Activated CD4-positive, alpha-beta T cell treated with anti-CD3 and anti-CD28 coated beads, Interleukin-2, amount 50 U/mL, for 48 hours (primary cell): ENCODE measurements around the gene CYS1.
"Not testable (repeated sequence)": the region's sequence is repeated elsewhere in the genome, so short reads cannot be mapped to it uniquely, and the experiment has no call there.

Experiments used
- DNase-seq, 2 experiments: peaks; one replicate each; pipeline ENCODE4 v3.0.0-alpha.2; 2020

The CYS1 gene, protein sequence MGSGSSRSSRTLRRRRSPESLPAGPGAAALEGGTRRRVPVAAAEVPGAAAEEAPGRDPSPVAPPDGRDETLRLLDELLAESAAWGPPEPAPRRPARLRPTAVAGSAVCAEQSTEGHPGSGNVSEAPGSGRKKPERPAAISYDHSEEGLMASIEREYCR

DNA sequence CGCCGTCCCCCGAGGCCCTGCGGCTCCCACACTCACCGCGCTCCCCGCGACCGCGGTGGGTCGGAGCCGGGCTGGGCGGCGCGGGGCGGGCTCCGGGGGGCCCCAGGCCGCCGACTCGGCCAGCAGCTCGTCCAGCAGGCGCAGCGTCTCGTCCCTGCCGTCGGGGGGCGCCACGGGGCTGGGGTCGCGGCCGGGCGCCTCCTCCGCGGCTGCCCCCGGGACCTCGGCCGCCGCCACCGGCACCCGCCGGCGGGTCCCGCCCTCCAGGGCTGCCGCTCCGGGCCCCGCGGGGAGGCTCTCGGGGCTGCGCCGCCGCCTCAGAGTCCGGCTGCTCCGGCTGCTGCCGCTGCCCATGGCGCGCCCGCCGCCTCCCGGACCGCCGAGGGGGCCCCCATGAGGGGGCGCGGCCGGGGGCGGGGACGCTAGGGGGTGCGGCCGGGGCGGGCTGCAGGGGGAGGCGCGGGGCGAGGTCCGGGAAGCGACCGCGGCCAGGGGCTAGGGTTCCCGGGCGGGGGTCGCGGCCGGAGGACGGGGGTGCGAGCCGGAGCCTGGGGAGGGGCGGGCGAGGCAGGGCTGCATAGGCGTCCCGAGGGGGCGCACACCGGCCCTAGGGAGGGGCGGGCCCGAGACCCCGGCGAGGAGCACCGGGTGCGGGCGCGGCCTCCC lies at the start of gene CYS1:
TSS of gene CYS1 (minus strand) at position 542 of the 666 bp plus-strand sequence. CDS start at position 354, 188 bp downstream.
- DNase-seq = peak; percentile 16 to 20

DNA sequence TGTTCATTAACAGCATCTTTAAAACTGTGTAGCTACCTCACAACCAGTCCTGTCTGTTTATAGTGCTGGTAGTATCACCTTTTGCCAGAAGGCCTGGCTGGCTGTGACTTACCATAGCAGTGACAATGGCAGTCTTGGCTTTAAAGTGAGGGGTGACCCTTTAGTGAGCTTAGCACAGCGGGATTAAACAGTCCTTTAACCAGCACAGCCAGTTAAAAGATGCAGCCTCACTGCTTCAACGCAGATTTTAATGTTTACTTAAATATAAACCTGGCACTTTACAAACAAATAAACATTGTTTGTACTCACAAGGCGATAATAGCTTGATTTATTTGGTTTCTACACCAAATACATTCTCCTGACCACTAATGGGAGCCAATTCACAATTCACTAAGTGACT lies 49.3 kb upstream of the CYS1 start:
- no peak for DNase-seq

DNA sequence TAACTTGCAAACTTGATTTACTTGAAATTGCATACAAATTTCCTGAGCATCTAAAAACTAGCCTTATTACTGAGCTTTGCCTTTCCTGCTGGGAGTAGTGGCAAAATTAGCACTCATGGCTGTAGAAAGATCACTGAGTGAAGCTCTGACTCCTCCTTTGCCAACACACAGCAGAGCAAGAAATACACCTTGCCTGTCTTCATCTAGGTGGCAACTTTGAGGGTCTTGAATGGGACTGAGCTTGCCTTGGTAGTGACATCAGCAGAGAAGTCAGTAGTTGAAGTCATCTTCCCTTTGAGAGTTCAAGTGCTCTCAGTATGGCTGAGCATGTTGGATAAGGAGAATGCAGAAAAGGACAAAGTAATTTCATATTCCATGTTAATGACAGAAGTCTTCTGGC lies 48.2 kb upstream of the CYS1 start:
- no peak for DNase-seq

DNA sequence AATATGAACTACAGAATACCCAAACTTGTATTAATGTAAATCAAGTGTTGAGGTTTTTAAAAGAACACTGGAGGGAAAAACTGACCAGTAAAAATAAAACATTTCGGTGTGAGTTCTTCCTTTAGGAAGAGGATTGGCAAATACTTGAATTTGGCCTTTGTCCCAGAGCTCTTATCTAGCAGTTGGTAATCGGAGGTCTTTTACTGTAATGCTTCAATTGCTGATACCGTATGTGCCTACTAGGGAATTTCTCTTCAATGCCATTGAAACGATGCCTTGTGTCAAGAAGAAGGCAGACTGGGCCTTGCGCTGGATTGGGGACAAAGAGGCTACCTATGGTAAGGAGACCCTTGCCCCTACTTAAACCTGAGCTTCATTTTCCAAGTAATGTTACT lies 46.4 kb upstream of the CYS1 start:
- DNase-seq = no peak

DNA sequence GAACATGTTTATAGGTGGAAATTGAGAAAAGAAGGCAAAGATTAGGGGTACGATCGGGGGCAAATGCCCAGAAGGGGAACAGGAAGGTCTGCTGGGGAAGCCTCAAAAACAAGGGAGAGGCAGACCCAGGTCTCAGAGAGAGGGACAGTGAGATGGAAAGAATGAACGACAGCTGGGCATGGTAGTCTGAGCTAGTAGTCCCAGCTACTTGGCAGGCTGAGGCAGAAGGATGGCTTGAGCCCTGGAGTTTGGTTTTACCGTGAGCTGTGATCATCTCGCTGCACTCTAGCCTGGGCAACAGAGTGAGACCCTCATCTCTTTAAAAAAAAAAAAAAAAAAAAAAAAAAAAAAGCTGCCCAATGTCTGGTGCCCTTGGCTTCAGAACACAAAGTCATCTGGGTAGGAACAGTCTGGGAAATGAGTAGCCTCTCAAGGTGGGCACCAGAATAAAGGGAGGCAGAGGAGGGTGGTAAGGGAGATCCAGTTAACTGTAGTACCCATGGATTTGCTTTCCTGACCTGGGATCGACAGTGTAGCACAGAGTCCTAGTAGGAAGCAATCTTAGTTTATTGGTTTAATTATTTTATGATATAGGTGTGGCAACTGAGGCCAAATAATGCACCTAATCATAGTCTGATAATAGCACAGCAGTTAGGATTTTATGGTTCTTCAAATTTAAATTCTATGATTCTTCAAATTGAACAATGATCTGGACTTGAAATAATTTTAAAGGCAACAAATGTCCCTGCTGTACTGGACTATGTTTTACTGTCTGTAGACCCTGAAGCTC lies 45.8 kb upstream of the CYS1 start:
- DNase-seq = no peak

DNA sequence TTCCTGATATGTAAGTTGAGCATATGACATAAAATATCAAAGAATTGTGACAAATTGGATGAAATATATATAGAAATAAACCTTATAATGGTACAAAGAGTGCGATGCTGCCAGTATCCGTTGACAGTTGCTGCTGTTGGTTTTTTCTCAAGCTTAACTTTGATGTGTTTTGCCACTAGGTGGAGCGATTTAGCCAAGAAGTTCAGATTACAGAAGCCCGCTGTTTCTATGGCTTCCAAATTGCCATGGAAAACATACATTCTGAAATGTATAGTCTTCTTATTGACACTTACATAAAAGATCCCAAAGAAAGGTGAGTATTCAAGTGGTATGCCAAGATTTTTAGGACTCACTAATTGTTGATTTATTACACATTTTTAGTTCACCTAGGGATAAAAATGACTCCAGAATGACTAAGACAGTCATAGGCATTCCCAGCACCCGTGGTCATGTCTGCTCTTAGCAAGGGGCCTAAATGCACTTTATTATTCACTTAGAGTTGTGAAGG lies 44.4 kb upstream of the CYS1 start:
- DNase-seq = no peak

DNA sequence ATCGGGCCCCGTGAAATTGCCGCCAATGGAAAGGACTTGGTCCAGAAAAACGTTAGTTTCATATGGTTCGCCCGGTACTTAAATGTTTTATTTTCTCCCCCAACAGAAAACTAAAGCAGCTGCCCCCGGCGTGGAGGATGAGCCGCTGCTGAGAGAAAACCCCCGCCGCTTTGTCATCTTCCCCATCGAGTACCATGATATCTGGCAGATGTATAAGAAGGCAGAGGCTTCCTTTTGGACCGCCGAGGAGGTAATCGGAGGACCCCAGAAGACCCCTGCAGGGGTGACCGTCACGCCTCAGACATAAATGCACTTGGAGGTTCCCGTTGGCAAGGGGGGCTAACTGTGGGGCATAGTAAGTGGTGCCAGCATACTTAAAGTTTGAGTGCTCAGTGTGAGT lies 43.1 kb upstream of the CYS1 start:
- DNase-seq = no peak

DNA sequence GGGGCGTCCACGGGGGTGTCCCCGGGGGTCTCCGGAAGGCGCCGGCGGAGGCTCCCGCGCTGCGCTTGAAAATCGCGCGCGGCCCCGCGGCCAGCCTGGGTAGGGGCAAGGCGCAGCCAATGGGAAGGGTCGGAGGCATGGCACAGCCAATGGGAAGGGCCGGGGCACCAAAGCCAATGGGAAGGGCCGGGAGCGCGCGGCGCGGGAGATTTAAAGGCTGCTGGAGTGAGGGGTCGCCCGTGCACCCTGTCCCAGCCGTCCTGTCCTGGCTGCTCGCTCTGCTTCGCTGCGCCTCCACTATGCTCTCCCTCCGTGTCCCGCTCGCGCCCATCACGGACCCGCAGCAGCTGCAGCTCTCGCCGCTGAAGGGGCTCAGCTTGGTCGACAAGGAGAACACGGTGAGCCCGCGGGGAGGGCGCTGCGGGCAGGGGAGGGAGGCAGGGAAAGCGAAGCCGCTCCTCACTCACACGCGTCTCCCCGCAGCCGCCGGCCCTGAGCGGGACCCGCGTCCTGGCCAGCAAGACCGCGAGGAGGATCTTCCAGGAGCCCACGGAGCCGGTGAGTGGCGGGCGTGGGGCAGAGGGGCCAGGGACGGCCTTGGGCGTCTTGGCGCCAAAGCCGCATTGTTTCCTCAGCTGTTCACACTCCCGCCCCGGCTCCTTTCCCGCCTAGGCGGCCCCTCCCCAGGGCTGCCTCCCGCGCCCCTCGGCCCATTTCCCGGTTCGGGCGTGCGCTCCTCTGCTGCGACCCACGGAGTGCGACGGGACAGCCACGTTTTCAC lies 42.5 kb upstream of the CYS1 start, which contains the start of gene RRM2:
TSS of gene RRM2 (plus strand) at position 240 of the 781 bp plus-strand sequence. CDS start at position 300, 60 bp downstream.
- peak; percentile 95 to 97 for DNase-seq

DNA sequence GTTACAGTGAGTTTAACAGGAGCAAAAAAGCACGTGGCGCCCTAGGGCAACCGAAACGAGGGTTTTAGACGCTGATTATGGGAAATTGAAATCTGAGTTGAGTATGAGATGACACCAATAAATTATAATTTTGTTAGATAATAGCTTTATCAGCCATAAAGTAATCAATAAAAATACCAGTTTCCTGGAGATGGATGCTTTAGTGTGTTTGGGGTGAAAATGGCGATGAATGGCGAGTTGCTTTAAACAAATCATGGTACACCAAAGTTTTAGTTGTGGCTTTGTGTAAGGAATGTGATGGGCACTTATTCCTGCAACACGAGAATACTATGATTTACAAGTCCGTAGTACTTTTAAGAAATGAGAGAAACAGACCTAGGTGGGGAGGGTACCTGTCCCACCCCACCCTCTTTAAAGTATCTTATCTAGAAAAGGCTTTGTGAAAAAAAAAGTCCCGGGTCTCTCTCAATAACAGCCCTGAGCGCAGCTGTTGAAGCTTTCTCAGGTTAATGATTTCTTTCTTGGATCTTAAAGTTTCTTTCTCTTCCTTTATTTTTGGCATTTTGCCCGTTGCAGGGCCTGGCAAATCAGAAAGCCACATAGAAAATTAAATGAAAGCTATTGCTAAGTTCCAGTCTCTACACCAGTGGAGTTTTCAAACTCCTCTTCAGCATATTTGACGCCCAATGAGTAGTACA lies 40.8 kb upstream of the CYS1 start:
- no peak for DNase-seq

DNA sequence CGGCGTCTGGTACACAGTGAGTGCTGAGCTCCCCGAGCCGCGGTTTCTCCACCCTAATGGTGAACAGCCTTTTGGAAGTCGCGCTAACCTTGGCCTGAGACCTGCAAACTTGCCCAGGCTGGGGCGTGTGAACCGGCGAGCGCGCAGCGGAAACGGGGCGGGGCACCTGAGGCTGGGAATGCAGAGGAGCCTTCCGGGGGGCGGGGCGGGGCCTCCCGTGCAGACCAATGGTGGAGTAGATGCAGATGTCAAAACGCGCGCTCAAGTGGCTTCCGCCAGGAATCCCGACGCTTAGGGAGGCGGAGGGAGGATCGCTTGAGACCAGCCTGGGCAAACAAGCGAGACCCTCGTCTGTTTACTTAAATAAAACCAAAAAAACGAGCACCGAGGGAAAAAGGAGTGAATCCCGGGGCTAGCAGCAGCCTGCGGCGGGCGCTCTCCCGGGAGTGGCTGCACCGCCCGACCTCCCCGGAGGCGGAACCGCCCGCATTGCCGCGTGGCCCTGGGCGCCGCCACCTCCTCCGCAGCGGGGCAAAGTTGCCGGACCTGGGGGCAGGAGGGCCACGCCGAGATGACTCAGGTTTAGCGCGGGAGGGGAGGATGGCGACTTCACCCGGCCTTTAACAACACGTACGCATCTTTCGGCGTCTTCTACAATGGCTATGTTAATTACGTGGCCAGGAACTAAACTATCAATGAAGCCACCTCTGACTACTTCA lies 40.1 kb upstream of the CYS1 start:
- peak; percentile 98 for DNase-seq

DNA sequence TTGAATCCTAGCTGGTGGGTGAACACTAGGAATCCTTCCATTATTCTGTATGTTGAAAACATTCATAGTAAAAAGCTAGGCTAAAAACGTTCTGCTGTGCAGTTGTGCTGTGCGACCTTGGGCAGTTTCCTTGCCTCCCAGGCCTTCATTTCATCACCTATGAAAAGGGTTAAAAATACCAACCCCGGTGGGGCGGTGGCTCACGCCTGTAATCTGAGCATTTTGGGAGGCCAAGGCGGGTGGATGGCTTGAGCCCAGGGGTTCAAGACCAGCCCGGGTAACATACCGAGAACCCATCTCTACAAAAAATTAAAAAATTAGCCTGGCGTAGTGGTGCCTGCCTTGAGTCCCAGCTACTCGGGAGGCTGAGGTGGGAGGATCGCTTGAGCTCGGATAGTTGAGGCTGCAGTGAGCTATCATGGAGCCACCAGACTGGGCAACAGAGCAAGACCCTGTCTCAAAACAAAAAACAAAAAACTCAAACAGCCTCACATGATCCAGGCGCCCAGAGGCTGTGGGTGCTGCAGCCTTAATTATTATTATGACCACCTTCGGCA lies 39.5 kb upstream of the CYS1 start:
- no peak for DNase-seq

DNA sequence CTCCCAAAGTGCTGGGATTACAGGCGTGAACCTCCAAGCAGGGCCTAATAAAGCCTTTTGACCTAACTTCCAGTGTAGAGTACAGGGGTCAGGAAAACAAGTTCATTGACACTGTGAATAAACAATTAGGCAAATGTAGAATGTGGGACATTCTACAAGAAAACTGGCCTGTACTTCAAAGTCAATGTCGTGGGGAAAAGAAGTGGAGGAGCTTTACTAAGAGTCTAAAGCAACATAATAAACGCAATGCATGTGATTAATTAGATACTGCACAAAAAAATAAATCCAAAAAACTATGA lies 38.8 kb upstream of the CYS1 start:
- DNase-seq = no peak

DNA sequence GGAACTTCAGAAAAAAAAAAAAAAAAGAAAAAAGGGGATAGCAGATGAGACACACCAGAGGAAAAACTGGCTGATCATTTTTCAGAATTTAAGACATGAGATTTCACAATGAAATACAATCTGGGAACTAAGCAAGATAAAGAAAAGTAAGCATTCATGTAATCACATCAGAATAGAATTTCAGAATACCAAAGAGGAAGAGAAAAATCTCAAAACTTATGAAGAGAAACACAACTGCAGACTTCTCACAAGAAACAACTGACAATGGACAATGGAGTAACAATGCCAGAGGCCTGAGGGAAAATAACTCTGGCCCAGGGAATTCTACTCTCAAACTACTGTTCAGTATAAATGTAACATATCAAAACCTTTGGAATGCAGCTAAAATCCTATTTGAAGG lies 29.1 kb upstream of the CYS1 start:
- DNase-seq = no peak

DNA sequence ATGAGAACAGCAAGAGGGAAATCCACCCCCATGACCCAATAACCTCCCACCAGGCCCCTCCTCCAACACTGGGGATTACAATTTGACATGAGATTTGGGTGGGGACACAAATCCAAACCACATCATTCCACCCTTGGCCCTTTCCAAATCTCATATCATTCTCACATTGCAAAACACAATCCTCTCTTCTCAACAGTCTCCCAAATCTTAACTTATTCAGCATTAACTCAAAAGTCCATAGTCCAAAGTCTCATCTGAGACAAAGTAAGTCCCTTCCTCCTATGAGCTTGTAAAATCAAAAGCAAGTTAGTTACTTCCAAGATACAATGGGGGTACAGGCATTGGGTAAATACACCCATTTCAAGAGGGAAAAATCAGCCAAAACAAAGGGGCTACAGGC lies 24.7 kb upstream of the CYS1 start:
- not testable (repeated sequence) for DNase-seq

DNA sequence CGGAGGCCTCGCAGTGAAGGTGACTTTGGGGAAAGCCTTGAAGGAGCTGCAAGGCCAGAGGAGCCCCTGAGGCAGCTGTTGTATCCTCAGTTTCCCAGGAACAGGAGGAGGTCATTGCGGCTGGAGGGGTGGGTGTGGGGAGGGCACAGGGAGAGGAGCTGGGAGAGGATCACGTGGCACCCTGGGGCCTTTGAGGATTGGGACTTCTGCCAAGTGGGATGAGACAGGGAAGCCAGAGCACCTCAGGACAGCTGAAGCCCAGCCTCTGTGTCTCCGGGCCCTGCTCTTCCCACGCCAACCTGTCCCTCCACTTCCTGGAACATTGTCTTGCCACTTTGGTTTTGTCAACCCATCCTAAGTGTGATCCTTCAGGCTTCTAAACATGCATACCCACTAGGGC lies 23.0 kb upstream of the CYS1 start:
- DNase-seq = no peak

DNA sequence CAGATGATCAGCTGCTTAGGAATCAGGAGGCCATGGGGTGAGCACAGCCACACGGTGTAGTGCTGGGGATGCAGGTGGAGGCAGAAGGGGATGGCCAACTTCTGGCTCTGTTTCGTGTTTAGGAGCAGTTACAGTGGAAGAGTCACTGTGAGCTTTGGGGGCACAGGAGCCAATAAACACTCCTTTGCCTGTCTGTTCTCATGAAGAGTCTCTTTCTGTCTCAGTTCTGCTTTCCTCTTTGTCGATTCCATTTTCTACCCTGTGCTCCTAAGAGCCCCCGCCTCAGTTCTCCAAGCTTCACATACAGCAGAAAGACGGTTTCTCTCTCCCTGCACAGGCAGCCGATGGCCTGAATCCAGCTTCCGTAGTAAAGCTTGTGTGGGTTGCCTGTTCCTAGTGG lies 21.3 kb upstream of the CYS1 start:
- no peak for DNase-seq

DNA sequence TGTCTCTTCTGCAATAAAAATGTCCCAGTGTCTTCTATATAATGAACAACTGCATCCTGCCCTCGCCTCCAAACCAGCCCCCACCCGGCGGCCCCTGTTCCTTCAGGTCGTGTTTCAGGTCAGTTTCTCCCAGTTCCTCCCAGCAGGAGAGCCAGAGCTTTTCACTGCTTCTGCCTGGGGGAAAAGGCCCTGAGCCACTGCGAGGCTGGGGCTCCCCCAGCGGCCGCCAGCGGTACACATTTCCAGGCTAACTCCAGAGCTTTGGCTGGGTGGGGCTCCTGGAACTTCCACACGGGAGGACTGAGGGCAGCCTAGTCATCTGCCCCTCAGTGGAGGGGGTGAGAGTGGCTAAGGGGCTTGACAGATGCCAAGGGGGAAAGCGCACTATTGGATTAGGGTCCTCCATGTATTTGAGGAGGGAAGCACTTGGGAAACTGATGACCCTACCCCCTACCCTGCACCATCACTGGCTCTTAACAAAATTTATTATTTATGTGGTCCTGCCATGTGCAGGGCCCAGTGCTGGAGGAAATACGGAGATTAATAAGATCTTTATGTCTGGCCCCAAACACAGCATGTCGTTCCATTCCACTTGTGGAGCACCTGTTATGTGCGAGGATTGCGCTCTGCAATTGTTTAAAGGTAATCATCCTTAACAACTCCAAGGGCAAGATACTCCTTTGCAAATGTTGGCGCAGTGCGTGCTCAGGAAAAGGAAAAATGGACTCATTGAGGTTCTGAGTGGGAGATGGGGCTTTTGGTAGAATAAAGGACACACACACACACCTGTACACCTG lies 17.3 kb upstream of the CYS1 start:
- peak; percentile 48 to 56 for DNase-seq

DNA sequence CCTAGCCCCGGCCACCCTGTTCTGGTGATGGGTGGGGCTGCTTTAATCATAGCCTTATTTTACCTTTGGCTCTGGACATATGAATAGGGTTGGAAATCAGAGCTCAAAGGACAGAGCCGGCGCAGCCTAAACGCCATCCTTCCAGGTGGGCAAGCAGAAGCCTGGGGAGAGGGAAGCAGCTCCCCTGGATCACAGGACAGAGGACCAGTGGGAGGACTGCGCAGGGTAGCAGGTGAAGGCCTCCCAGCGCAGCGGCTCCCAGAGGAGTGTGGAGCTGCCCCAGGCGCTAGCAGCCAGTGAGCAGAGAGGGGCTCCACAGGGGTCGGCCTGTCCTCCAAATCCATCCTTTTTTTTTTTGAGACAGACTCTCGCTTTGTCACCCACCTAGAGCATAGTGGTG lies 16.4 kb upstream of the CYS1 start:
- DNase-seq = no peak

DNA sequence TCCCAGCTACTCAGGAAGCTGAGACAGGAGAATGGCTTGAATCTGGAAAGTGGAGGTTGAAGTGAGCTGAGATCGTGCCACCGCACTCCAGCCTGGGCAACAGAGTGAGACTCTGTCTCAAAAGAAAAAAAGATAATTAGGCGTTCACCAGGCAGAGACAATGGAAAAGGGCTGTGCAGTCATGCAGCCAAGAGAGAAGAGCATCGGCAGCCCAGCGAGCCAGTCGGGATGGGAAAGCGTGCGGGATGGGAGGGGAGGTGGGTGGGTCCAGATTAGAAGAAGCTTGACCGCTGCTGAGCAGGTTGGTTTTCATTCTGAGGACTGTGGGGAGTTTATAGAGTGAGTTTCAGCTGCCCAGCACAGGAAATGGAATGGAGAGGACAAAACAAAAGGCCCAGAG lies 15.0 kb upstream of the CYS1 start:
- no peak for DNase-seq

DNA sequence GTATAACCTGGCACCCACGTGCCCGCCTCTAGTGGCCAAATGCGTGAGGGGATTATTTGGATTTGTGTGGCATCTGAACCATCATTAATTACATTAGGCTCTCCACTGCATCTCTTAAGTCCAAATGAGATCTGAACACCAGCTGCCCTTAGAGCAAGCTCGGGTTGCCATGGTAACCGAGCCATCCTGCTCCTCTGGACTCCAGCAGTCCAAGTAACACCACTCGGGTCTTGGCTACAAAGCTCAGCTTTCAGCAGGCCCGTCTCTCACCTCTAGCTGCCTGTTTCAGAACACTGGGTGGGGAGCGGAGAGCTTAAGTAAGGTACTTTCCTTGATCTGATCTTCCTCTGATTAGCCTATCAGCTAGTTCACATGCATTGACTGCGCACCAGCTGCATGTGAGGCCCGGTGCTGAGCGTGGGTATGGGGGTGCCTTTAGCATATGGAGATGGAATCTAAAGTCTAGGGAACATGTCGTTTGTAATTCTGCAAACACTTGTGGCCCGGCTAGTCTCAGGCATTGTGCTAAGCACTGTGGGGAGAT lies 14.1 kb upstream of the CYS1 start:
- no peak for DNase-seq

DNA sequence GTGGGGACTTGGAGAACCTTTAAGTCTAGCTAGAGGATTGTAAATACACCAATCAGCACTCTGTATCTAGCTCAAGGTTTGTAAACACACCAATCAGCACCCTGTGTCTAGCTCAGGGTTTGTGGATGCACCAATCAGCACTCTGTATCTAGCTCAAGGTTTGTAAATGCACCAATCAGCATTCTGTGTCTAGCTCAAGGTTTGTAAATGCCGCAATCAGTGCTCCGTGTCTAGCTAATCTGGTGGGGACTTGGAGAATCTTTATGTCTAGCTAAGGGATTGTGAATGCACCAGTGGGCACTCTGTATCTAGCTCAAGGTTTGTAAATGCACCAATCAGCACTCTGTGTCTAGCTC lies 11.7 kb upstream of the CYS1 start:
- DNase-seq = not testable (repeated sequence)
